Amniotic stem cell (primary cell): ENCODE data around the gene MYCN.
"Not testable (repeated sequence)": the region's sequence is repeated elsewhere in the genome, so short reads cannot be mapped to it uniquely, and the experiment has no call there.

Experiments used
- DNase-seq: peaks from one replicate; lab custom pipeline; 2025; lab: John Stamatoyannopoulos, UW

MYCN gene

DNA sequence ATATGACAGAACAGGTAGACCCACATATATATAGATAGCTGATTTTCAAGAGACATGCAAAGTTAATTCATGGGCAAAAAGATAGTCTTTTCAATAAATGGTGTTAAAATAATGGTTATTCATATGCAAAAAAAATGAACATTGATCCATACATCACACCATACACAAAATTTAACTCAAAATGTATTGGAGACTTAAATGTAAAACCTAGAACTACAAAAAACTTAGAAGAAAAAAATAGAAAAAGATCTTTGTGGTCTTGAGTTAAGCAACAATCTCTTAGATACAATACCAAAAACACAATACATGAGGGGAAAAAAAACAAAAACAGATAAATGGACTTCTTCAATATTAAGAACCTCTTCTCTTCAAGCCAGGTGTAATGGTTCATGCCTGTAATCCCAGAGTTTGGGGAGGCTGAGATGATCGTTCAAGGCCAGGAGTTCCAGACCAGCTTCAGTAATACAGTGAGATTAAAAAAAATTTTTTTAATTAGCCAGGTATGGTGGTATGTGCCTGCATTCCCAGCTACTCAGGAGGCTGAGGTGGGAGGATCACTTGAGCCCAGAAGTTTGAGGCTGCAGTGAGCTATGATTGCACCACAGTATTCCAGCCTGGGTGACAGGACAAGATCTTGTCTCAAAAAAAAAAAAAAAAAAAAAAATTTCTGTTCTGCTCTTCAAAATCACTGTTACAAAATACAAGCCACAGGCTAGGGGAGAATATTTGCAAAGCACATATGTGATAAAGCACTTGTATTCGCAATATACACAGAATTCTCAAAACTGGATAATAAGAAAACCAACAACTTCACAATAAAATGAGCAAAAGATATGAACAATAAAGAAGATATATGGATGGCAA is 32.7 kb upstream of the MYCN start:
- DNase-seq, result no peak

DNA sequence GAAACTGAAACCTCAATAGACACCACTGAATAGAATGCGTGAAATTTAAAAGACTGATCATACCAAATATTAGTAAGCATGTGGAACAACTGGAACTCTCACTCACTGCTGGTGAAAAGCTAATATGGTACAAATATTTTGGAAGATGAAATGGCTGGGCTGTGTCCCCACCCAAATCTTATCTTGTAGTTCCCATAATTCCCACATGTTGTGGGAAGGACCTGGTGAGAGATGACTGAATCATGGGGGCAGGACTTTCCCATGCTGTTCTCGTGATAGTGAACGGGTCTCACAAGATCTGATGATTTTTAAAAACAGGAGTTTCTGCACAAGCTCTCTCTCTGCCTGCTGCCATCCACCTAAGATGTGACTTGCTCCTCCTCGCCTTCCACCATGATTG is 32.0 kb upstream of the MYCN start:
- no peak for DNase-seq

DNA sequence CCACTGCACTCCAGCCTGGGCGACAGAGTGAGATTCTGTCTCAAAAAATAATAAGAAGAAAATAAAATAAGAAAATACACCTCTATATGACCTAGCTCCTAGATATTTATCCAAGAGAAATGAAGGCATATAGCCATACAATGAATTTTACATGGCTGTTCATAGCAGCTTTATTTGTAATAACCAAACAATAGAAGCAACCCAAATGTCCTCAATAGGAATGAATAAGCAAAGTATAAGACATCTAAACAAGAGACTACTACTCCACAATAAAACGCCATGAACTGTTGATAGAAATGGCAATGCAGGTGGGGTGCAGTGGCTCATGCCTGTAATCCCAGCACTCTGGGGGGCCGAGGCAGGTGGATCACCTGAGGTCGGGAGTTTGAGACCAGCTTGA is 31.2 kb upstream of the MYCN start:
- DNase-seq, result no peak

DNA sequence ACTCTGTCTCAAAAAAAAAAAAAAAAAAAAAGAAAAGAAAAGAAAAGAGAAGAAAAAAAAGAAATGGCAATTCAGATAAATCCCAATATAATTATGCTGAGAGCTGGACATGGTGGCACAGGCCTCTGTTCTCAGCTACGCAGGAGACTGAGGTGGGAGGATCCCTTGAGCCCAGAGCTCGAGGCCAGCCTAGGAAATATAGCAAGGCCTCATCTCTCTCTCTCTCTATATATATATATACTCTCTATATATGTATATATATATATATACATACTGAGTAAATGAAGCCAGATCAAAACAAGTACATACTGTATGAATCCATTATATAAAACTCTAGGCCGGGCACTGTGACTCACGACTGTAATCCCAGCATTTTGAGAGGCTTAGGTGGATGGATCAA is 30.6 kb upstream of the MYCN start:
- DNase-seq, result no peak

DNA sequence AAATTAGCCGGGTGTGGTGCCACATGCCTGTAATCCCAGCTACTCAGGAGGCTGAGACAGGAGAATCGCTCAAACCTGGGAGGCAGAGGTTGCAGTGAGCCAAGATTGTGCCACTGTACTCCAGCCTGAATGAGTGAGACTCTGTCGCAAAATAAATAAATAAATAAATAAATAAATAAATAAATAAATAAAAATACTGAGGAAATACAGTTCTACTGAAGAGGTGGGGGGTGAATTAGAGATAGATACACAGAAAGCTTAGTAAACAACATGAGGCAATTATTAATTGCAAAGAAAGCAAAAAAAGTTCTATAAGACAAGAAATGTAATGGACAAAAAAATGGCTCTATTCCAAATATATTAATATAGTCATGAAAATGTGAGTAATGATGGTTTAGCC is 29.1 kb upstream of the MYCN start:
- DNase-seq, result not testable (repeated sequence)

DNA sequence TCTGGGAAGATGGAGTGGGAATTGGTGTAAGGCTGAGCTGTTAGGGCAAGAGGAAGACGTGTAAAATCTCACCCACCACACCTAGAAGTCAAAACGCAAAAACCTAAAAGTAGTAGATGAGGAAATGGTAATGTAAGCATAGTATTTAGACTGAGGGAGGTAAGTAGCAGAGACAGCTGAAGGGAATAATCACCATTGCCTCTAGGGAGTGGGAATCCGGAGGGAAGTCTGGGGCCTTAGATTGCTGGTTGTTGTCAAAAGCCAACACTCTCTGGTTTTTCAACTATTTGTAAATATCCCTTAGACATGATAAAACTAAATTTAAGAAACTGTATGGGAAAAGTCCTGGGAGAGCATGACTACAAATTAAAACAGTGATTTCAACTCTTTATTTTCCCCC is 28.7 kb upstream of the MYCN start:
- DNase-seq, result no peak

DNA sequence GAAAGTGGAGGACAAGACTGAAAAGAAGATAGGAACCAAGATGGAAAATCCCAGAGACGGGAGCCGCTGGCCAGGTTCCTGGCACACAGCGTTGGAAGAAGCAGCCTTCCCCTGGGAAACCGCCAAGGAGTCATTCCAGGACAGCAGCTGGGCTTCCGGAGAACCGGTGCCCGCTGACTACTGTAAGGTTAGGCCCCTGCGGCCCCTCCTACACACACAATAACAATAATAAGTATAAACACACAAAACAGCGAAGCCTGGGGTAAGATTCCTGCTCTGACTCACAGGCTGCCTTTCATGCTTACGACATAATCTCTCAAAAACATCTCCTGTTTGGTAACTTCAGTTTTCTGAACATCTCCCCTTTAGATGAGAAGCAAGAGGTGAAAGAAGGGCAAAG is 28.1 kb upstream of the MYCN start:
- DNase-seq, result no peak

DNA sequence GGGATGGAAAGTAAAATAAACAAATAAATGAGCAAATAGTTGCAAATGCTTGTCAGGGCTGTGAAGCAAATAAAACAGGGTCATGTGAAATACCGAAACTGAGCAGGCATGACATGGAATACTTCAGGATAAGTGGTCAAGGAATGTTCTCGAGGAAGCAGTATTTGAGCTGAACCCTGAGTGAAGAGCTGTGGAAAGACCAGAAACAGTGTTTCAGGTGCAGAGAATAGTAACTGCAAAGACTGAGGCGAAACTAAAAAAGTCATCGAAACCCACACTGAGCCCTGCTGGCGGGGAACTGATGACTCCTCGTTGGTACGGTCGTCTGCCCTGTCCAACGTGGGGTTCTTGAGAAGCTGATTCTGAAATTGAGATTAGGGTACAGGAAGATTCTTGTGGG is 27.2 kb upstream of the MYCN start:
- no peak for DNase-seq

DNA sequence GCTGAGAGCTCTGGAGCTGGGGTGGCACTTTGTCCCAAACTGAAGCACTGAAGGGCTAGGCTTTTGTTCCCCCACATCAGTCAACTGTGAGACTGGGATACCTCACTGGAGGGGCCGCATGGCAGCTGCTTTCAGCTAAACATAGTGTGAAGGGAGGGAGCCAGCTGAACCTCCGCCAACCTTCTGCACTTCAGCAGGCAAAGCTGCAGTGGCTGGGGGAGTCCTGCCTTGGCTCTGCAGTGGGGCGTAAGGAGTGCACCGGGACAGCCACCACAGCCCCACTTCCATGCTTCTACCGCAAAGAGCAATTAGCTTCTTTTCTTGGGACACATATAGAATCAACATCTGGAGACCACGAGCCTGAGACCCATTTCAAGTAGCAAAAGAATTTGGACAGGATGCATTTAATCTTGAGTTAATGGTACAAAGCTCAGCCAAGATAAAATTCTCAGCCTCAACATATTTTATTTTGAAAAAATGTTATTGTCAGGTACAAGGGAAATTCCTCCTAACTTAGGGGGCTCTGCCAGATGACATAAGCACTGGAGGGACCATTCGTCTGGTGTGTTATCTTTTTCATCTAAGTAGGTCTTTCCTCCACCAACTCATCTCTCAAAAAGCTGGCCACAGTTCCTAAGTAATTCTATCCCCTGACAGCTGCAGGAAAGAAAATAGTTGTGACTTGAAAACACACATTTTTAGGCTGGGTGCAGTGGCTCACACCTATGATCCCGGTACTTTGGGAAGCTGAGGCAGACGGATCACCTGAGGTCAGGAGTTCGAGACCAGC is 25.6 kb upstream of the MYCN start:
- DNase-seq, result no peak

DNA sequence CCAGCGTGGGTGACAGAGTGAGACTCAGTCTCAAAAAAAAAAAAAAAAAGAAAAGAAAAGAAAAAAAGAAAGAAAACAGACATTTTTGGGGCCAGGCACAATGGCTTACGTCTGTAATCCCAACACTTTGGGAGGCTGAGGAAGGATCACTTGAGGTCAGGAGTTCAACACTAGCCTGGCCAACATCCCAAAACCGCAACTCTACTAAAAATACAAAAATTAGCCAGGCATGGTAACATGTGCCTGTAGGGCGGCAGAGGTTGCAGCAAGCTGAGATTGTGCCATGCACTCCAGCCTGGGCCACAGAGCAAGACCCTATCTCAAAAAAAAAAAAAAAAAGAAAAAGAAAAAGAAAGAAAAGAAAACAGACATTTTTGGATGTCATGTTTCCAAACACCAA is 24.8 kb upstream of the MYCN start:
- DNase-seq, result not testable (repeated sequence)

DNA sequence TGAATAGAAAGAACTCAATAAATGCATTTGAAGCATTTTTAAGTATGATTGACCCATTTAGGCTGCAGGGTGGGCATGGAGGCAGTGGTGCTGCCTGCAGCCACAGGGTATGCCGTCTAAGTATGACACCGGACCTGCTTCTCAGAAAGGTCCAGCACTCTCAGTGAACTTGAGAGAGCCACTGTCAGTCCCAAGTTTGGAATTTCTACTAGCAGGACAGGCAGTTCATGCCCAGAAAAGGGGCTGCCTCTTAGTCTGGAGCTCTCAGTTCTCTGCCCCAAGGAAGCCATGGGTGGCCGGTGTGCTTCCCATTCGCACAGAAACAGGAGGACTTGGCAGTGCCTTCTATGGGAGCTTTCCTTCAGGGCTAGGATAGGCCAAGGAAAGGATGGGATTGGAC is 24.0 kb upstream of the MYCN start:
- DNase-seq, result no peak

DNA sequence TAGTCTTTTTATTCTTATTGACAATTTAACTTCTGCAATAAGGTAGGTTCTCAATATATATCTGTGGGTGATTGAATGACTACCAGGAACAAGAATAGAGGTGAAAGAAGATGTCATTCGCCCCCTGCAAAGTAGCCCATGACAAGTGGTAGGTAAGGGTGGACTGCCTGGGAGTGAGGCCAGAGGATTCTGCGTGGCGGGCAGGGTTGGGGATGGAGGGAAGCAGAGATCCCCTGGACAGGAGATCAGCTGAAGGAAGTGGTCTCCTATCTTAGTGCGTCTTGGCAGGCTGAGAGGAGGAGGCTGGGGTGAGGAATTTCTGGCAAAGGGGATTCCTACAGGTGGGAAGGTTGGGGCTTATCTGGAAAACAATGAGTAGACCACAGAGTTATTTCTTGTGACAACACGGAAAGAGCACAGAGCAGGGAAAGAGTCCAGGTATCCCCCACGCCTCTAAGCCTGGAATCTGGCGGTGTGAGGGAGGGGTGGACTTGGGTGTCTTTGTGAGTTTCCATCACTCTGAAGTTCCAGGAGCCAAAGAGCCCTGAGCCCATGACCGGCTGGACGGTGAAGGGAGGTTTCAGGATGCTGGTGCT is 21.5 kb upstream of the MYCN start:
- no peak for DNase-seq

DNA sequence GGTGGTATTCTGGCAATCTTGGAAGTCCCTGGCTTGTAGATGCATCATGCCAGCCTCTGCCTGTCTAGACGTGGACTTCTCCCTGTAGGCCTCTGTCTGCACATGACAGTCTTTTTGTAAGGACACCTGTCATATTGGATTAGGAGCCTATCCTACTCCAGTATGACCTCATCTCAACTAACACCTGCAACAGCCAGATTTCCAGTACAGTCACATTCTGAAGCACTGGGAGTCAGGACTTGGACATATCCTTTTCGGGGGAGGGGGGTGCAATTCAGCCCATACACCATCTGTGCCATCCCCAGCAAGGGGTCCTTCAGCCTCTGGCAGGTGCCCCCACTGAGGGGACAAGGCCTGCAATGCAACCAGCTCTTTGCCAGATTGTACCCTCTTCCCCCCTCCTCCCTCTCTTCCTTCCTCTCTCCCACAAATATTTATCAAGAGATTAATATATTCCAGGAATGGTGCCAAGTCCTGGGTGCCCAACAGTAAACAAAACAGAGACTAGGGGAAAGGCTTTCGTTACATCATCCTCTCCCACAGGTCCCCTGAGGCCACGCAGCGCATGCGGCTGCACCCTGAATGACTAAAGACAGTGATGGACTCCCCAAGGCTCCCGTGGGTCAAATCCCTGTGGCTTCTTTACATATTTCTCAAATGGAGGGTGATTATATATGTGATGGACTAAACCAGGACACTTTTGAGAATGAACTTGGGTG is 20.5 kb upstream of the MYCN start:
- DNase-seq, result no peak

DNA sequence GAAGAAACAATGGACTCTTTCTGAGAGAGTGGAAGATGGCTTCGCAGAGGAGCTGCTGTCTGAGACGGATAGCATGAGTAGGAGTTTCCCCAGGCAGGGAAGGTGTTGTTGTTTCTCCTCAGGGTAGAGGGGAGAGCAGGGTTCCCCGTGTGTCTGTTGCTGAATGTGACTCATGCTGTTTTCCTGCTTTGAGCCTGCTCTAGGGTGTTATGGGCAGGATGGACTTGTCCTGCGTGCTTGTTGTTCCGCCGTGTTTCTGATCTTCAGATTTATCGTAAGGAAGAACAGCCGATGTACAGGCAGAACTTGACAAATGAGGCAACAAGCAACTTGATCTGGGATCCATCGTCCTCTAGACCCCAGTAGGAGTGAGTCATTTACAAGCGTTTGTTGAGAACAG is 19.7 kb upstream of the MYCN start:
- DNase-seq, result no peak

DNA sequence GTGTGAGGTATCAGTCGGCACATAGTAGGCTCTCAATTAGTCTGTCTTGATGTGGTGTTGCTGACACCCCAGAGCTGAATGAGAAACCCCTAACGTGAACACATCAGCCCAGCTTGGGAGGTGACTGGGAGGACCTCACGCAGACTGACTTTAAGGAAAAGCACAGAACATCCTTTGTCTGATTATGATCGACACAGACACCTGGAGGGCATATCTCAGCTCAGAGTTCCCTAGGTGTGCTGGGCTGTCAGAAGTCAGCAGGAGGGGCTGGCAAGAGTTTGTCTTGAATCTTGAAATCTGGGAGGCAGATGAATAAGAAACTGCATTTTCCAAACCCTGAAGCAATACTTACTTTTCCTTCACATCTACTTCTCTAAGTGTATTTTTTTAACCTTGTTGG is 16.8 kb upstream of the MYCN start:
- no peak for DNase-seq

DNA sequence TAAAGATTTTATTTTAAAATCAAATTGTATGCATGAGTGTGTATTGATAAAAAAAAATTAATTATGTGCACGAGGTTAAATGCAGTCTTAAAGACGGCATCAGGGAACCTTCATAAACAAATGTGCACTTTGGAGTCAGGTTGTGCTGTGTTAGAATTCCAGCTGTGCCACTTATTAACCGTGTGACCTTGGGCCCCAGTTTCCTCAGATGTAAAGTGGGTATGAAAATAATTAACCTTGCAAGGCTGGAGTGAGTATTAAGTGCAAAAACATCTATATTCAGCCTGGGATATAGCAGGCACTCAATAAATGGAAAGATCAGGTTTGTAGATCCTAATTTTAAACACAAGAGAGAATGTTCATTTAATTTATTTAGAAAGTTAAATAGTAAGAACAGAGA is 14.5 kb upstream of the MYCN start:
- DNase-seq, result no peak

DNA sequence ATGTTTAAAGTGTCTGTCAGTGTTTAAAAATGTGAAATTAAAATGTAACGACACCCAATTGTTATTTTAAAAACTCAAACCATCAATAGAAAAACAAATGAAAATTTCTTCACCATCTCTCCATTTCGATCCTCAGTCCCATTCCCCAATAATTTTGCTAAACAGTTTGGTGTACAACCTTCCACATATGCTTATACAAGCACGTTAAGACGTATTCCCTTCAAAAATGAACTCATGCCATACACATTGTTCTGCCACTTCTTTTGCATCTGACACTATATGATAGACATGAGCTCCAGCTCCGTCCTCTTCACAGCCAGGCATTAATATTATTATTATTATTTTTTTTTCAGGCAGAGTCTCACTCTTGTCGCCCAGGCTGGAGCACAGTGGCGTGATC is 14.1 kb upstream of the MYCN start:
- no peak for DNase-seq

DNA sequence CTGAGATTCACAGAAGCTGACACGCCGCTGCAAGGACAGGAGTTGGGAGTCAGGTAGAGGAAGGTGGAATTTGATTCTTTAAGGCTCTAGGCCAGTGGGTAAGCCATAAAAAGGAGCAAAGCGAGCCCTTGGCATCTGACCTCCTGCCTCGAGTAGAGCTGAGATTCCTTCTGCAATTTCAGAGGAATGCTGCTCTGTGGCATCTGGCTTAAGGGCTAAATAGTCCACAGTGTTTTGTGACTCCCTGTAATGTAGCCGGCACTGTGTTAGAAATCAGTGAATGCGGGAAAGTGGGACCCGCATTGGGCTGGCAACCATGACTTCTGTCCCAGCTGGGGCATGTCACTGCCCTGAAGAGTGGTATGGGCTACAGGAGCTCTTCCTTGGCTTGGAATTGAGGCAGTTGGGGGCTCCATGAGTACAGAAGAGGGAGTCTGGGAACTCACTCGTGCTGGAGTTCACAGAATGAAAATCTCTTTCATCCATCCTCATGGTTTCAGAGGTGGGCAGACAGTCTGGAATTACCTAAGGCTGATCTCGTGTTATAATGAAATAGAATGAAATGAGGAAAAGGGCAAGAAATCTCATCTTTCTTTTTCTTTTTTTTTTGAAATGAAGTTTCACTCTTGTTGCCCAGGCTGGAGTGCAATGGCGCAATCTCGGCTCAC is 12.7 kb upstream of the MYCN start:
- no peak for DNase-seq

DNA sequence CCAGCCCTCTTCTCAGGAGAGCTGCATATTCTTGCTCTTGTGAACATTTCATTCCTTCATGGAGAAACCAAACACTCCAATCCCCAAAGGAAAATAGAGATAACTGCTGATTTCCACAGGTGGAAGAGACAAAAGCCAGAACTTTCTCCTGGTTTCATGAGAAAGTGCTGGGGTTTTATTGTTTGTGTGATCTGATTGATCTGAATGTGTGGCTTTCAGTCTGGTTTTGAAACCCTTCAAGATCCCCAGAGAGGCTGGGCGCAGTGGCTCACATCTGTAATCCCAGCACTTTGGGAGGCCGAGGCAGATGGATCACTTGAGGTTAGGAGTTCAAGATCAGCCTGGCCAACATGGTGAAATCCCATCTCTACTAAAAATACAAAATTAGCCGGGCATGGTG is 11.3 kb upstream of the MYCN start:
- not testable (repeated sequence) for DNase-seq

DNA sequence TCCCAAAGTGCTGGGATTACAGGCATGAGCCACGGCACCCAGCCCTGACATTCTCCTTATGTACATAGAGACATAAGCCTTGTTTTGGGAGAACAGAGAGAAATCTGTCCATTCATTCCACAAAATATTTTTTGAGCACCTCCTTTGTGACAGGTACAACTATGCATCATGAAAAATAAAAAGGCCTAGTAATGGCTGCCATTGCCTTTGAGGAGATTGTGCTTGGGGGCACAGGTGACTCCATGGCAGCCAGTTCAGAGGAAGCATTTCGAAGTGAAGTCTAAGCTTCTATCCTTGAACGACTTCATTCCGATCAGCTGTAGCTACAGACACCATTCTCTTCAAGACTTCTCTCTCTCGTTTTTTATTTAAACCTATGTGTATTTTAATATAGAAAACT is 10.5 kb upstream of the MYCN start:
- DNase-seq, result no peak

DNA sequence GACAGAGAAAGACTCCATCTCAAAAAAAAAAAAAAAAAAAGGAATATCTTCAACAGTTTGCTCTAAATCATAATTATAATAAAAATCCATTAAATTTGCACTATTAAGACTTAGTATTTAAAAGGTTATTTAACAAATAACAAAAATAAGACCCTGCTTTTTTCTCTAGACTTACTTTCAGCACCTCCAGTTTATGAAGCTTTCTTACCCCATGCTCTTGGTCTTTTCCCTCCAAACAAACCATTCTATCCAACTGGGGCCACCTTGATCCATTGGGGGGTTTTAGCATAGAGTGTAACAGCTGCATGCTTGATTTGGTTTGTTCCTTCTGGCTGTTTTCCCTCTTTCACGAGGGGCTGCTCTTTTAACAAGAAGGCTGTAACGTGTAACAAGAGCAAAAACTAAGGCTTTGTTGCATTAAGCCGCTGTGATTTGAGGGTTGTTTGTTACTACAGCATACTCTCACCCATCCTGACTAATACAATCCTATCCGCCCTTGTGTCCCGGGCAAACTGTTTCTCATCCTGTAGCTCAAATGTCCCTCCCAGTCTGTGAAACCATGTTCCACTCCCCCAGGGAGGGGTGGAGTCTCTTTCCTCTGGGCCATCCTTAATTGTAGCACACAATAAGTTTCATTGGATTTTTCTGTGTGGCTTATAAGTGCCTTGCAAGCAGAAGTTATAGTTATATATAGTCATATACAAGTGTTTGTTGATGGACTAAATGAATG is 9.6 kb upstream of the MYCN start:
- no peak for DNase-seq
